Lung microvascular endothelial cell (primary cell): Measurements from ENCODE around the gene DIAPH1. TPM values are rescaled to one million over a fixed set of nuclear protein-coding genes. Genes with fewer than 3 reads are reported as not detected.

Experiments
- DNase-seq, 2 donors: peaks; one replicate each; pipeline versions ENCODE4 v3.0.0 to v3.0.0-alpha.2; 2010; ENCODE audit warnings: low read depth in 2 of 2
- total RNA-seq: library from RNA; depleted of rRNA; stranded (reverse); fragments of >200 nt; gene quantifications from 2 replicates; pipeline ENCODE4 v1.2.1, GENCODE V29; 2014

The DIAPH1 gene
- total RNA-seq, 1 donor from 2014 or later: 28.8 TPM

DNA sequence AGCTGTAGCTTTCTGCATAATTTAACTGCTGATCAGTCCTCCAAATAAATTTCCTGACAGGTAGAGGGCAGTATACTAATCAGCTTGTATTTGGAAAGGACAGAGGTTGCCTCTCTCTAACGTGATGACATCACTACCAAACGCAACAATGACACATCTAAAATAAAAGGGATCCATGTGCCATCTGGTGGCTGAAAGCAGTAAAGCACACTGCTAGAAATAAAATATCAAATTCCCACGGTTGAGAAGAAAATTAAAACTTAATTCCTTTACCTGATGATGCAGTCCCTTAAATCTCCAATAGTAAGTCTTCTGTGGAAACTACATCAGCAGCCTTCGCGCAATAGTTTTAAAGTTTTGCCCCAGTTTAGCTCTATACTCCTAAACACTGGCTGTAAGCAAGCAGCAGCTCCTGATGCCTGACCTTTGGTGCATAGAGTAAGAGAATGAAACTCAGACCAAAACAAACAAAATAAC lies 54.5 kb downstream of the DIAPH1 start:
- DNase-seq: peak; percentile 96 to 97

DNA sequence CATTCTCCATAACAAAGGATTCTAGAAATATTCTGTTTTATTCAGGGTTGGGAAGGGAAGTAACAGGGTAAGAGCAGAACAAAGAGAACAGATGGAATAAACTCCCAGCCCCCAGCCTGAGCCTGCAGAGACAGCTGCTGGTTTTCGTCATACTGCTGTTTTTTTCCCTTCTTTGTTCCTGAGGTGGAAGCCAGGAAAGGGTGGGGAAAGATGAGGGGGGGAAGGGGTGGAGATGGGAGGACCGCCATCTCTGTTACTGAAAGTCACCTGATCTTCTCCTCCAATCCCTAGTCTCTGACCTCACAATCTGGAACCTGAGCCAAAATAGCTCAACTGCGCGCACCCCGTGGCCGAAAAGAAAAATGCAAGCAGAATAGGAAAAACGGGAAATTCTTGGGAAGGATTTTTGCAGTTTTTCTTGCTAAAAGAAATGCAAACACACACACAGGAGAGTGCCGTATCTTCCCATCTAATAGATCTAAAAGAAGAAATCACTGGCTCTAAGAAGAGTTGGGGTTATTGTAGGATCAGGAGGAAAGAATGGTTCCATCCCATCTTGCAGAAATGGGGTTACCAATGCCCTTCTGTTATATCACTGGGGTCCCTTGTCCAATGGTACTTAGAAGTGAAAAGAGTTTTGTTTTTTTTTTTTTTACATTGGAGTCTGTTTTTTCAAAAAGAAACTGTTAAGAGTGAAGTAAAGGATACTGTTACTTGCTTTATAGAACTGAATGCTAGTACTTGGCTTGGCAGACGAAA lies 57.9 kb downstream of the DIAPH1 start:
- DNase-seq: peak; percentile 98 to 99

DNA sequence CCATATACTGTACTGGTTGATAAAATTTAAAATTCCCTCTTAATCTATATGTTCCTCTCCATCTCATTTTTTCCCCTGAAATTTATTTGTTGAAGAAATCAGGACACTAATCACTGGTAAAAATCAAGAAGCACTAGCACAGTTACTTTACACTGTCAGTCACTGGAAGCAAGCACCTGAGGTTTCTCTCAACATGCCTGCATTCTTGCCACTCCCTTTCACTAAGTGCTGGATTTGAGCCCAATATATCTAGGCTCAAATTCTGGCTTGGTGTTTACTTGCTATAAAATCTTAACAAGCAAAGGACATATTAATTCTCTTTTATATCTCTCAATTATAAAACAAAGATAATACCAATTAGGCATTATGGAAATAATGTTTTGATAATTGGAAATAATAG lies 58.6 kb downstream of the DIAPH1 start:
- DNase-seq: peak; percentile 37

DNA sequence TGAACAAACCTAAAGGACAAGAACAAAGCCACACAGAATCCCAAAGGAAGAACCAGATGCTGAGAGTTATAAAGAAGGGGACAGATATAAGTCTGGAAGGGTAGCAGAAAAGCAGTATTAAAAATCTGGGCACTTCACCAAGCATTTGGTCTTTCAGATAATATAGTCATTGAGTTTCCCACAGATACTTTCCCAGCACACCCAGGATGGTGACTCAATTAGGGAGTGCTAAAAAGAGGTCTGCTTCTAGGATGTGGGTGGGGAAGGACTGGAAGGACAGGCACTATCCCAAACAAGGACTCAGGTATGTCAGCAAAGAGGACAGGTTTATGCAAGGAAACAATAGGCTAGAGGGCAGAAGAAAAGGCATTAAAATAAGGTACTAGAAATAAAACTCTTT lies 59.3 kb downstream of the DIAPH1 start:
- DNase-seq: peak in 1 of 2 donors; percentile 39

DNA sequence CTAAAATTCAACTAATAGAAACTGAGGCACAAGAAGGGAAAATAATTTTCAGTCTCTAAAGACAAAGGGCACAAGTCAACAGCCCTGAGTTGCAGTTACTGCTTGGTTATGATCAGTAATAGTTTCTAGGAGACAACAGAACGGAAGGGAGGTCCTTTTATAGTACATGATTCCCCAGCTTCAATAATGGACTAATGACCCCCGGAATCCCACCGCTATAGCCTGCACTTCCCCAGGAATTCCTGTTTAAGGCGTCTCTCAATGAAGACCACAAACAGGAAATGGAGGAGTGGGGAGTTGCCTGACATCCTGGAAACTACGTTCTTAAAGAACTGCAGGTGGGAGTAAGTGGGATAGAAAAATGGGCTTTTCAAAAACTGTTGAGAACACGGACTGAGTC lies 60.6 kb downstream of the DIAPH1 start:
- DNase-seq: peak in 1 of 2 donors; percentile 72

DNA sequence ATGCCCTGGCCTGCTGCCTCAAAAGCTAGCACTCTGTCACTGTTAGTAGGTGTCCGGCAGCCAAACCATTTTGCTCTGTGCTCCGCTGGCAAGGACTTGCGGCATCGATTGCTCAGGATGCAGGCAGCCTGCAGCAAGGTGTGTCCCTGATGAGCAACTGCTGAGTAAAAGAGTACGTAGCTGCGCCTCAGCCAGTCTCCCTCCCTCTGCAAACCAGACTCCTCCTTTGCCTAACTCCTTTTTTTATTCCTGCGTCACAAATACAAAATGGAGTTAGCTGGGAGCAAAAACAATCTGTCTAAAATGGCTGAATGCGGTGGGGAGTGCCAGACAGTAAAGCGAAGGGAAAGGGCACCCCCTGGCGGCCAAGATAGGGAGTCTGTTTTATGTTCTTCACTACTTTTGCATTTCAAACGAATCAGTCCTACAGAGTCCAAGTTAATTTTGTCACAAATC lies 61.1 kb downstream of the DIAPH1 start:
- DNase-seq: peak; percentile 96 to 97

DNA sequence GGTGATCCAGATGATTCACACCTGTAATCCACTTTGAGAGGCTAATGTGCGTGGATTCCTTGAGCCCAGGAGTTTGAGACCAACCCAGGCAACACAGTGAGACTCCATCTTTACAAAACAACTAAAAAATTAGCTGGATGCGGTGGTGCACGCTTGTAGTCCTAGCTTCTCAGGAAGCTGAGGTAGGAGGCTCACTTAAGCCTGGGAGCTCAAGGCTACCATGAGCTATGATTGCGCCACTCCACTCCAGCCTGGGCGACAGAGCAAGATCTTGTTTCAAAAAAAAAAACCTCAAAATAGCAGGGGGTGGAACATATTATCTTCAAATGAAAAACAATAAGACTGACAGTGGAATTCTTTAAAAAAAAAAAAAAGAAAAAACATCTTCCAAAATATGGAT lies 70.9 kb downstream of the DIAPH1 start:
- no peak for DNase-seq

DNA sequence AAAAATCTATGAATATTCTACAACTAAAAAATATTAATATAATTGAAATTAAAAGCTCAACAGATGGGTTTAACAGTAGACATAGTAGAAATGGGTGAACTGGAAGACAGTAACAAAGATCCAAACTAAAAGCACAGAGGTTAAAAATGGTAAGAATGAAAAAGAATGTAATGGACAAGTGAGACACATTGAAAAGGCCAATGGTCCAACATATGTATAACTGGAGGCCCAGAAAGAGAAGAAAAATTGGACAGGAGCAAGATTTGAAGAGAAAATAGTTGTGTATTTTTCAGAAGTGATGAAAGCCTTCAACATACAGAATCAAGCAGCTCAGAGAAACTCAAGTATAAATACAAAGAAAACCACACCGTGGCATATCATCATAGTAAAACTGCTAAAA lies 71.3 kb downstream of the DIAPH1 start:
- peak; percentile 51 to 62 for DNase-seq

DNA sequence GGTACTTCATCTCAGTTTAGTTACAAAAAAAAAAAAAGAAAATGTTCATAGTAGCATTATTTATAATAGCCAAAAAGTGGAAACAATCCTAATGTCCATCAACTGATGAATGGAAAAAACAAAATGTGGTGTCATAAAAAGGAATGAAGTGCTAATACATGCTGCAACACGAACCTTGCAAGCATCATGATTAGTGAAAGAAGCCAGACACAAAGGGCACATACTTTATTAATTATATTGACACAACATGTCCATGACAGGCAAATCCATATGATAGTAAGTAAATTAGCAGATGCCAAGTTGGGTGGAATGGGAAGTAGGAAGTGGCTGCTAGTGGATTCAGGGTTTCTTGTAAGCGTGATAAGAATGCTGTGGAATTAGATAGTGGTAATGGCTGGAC lies 75.7 kb downstream of the DIAPH1 start:
- DNase-seq: no peak

DNA sequence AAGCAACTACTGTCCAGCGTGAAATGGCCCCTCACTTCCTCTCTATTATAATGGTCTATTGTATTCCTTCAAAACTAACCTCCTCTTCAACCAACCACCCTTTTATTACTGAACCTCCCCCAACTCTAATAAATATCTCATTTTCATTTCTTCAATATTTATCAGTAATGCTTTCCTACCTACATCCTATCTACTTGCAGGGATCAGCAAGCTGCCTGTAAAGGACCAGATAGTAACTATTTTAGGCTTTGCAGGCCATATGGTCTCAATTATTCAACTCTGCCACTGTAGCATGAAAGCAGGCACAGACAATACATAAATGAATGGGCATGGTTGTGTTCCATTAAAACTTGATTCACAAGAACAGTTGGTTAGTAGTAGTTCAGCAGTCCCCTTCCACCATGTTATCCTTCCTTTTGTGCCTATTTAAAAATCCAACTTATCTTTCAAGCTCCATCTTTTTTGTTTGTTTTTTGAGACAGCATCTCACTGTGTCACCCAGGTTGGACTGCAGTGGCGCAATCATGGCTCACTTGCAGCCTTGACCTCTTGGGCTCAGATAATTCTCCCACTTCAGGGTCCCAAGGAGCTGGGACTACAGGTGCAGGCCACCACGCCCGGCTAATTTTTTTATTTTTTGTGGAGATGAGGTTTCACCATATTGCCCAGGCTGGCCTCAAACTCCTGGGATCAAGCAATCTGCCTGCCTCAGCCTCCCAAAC lies 84.1 kb downstream of the DIAPH1 start:
- DNase-seq: no peak

DNA sequence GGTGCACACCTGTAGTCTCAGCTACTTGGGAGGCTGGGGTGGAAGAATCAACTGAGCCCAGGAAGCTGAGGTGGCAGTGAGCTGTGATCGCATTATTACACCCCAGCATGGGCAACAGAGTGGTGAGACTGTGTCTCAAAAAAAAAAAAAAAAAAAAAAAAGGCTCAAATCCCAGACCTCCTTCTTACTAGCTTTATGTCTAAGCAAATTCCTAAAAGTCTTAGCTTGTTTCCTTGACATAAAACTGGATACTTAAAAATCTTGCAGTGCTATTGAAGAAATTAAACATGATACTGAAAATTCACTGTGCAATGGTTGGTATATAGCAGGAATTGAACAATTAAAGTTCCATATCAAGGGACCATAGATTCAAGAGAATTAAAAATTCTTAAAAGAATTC lies 84.9 kb downstream of the DIAPH1 start:
- DNase-seq: no peak

DNA sequence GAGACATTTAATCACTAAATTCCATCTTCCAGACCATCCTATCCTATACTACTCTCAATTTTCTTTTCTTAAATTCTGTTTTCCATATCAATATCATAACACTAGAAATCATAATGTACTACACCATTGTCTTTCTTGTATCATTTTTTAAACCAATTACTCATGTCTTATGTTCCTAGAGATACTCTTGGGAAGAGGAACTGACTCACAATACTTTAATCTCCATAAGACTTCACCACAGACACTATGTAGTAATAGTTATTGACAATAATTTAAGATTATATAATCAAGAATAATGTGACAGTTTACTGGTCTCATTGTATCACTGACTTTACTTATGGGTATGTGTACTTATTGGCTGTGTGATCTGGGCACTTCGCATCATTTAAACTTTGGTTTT lies 86.1 kb downstream of the DIAPH1 start:
- peak in 1 of 2 donors; percentile 58 for DNase-seq

DNA sequence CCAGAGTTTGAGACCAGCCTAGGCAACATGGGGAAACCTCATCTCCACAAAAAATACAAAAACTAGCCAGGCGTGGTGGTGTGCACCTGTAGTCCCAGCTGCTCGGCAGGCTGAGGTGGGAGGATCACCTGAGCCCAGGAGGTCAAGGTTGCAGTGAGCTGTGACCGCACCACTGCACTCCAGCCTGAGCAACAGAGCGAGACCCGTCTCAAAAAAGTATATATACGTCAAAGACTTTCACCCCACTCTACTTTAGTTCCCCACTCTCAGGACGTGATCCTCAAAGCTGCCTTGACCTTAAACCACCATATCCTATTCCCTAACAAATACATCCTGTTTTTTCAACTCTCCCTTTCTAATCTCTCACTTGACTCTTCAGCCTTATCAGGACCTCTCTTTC lies 88.9 kb downstream of the DIAPH1 start:
- no peak for DNase-seq

DNA sequence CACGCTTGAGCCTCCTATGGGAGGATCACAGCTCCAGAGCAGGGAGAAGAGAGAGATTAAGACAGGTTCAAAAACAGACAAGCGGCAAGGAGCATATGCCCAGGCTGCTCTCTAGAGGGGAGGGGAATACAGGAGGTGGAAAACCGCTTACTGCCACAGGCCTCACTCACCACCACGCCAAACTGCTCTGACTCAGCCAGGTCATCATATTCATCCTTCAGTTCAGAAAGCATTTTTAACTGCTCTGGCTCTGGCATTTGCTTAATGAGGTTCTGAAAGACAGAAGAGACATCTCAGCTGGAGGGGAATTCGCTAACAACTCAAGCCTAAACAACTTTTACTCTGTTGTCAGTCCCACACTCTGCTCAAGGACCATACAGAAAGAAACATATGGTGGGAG lies 89.8 kb downstream of the DIAPH1 start:
- DNase-seq: peak; percentile 45

DNA sequence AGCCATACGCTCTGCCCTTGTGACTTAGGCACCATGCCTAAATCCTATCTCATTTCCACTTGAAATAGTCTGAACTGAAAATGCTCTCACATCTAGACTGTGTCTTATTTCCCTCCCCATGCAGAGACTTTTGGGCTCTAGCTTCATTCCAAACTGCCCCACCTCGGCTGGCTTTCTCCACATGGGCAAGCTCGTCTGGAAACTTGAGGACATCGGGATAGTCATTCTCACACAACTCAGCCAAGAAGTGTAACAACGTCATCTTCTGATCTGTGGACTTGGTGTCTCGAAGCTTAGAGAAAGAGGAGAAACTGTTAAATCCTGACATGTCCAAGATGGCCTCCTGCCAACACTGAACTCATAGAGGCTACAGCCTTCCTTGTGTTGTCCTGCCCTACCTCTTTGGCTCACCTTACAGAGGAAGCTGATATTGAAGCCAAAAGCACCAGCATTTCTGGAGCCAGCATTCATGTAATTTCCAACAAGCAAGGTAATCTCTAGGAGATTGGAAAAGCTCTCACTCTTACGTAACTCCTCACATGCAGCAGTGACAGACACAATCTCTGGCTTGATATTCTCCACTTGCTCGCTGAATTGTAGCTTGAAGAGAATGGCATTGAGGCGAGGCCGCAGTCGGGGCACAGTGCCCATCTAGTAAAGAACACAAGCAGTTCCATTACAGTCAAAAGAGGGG lies 90.4 kb downstream of the DIAPH1 start:
- DNase-seq: peak in 1 of 2 donors; percentile 20

DNA sequence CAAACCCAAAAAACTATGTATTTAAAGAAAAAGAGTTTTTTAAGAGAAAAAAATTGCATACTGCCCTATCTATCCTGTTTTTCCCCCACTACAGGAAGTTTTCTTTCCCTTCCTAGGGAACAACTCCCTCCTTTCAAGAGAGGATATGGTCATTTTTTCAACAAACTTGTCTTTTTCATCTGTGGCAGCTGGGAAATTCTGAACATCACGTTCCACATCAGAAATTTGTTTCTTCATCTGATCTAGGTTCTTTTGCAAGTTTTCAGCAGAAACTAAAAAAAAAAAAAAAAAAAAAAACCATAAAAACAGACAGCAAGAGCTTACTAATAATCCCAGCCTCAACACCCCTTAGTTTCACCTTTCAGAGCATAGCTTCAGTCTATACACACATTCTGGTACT lies 91.4 kb downstream of the DIAPH1 start:
- no peak for DNase-seq

DNA sequence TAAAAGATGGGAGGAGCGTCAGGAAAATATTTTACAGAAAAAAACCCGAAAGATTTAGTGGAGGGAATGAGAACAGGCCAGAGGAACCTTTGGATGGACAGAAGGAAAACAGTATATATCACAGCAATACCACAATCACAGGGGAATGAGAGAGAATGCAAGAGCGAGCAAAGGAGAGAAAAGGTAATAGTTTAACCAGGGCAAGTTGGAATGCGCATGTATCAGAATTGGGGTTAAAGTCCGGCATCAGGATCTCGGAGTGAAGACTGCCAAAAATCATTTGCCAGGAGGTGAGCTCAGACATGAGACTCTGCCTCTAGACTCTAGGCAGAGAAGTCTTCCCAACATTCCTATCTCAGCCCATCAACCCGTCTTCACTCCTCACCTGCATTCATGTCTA lies 93.1 kb downstream of the DIAPH1 start:
- no peak for DNase-seq

DNA sequence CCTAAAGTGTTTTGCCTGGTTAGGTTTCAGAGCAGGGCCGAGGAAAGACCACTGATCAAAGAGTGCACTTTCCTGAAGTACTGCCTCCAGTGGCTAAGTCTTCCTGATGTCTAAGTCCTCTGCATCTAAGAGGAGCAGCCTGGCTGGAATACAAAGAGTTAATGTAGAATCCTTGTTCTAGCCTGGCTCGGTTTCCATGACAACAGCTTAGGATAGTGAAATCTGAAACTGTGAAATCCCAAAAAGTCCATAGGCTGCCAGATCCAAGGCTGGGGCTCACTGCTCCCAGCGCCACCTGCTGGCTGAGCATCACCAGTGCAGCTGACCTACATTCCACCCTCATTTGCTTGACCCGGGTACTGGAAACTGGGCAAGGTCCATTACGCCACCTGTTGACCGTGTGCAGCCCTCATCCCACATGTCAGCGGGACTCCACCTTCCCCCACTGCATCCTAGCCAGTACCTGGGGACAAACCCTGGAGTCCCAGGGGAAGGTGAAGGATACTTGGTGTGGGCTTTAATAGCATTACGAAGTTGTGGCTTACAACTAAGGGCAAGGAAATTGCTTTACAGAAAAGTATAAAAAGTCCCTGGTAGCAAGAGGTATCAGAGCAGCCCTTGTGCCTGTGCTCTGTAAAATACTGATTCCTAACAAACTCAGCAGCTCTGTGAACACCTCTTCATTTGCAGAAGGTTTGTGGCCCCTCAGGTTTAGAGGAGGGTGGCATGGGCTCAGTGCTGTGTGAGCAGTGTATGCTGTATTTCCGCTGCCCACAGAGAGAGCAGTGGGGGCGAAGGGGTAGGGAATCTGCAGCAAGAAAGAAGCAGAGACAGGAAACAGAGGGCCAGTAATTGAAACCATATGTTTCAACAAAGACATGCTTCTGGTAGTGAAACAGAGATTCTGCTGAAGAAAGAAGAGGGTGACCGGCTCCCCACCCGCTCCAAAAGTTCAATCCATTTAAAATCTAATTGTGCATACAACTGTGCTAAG lies 93.9 kb downstream of the DIAPH1 start:
- DNase-seq: peak; percentile 92 to 96

DNA sequence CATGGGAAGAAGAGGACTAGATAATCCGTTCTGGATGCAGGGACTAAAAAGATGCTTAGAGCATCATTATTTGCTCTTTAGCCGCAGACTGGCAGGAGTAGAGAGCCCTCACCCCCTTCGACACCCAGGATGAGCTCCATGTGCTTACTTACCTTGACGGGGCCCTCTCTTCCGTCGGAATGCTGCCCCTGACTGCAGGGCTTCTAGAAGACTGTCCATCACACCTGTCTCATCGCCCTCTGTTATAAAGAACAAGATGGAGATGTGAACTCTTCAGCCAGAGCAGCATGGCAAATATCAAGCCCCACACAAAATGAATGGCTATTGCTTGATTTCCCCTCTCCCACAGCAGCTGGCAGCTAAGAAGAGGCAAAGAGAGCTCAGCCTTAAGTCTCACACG lies 94.8 kb downstream of the DIAPH1 start:
- no peak for DNase-seq

DNA sequence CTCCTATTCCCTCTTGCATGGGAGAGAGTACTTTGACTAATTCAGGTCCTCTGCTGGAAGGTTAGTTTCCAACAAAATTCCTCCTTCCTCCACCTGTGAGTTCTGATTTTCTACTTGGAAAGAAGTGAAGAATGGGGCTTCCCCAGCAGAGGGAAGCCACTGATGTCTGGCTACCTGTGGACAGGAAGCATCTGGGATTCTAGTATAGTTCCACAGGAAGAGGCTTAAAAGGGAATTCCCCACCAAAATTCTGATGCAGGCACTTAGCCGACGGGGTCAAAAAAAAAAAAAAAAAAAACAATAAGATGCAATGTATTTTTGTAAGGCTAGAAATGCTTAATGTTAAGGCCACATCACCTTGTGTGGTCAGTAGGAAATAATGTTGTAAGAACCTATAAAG lies 96.5 kb downstream of the DIAPH1 start:
- DNase-seq: peak; percentile 71 to 83

DNA sequence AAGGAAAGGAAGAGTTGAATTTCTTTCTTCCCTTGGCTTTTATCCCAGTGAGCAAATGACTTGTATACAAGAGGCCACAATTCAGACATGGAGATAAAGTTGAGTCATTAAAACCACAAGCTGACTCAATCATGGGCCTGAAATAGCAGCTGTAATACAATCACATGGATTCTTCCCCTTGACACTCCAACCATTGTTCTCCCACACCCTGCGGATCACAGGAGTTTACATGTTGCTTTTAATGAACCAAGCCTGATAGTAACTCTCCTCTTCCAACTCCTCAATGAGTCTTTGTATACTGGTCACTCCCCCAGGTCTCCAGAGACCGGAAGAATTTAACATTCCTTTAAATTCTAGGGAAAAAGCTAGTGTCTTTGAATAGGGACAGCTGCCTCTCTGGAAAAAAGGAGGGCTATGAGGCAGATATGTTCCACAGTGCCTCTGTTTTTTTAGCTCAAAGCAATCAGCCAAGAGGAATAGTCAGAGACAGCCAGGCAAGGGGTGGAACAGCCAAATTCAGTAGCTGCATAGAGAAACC lies 97.5 kb downstream of the DIAPH1 start:
- DNase-seq: peak; percentile 95 to 99
